ENCODE results near the gene EIF2S2. TPM values are rescaled to one million over a fixed set of nuclear protein-coding genes. Genes with fewer than 3 reads are reported as not detected.

EIF2S2 gene
- polyA plus RNA-seq, 2 of the 4 experiments (the other 2 are of a cell fraction): 149 to 227 TPM

- Histone ChIP-seq H3K27ac (no peak overlapping the region), H3K4me1 (no peaks in the 10 kb centered on the region), H3K4me2 (no peak overlapping the region), H3K4me3 (no peak overlapping the region), H3K9me3 (no peaks in the 10 kb centered on the region)
- DNase-seq (ENCODE audit: low read depth in 1 of 2, low spot score in 1 of 2) (no peak), ATAC-seq (no peak), FAIRE-seq (no peak)
- CTCF ChIA-PET: interaction anchor here (1.0 to 4.4 kb wide), 5 partner anchors 8 to 1341 kb away, joined by 3 to 22 read pairs (median 3); no protein-coding TSS in a partner anchor
- 52% methylated on average over 4 of the region's 4 CpGs for WGBS (ENCODE audit: missing lambda C conversion rate)
- POLR2A ChIA-PET: no interaction called here
- TF ChIP-seq KDM5A (IDR thresholded peaks at IDR 0.05) (no peak), HOXA7 (CRISPR knock-in tag; IDR thresholded peaks at IDR 0.05) (no peak)
Measured at GRCh38 chr20:34131491-34131890, 19.4 kb upstream of the EIF2S2 start.

GRCh38 chr20:34129518-34130162, 17.6 kb upstream of the EIF2S2 start:
- peak overlapping the region; percentile 77 for H3K4me2 ChIP-seq
- under 1% methylated on average over 10 of the region's 10 CpGs for WGBS (ENCODE audit: missing lambda C conversion rate)
- ChIA-PET POLR2A (interaction anchor here (1.3 kb wide), 1 partner anchor 17 kb away, joined by 4 read pairs; the partner anchor contains the start of gene EIF2S2), CTCF (interaction anchor here (0.6 to 4.4 kb wide), 30 partner anchors 9 to 924 kb away, joined by 3 to 35 read pairs (median 4); no protein-coding TSS in a partner anchor)
- DNase-seq (ENCODE audit: low read depth in 1 of 2, low spot score in 1 of 2): peak; percentile 60 to 77
- peak overlapping the region; percentile 14; the same call in 2 of the 3 replicates for H3K4me3 ChIP-seq
- H3K27ac ChIP-seq: no peak overlapping the region
- no peak for FAIRE-seq
- H3K4me1 ChIP-seq: peaks cover 3% of the 10 kb centered on the region; the same call in 2 of the 3 replicates
- no peaks in the 10 kb centered on the region for H3K9me3 ChIP-seq
- peak; percentile 98 for ATAC-seq
- TF ChIP-seq ATOH8 (CRISPR knock-in tag; IDR thresholded peaks at IDR 0.05; ENCODE audit: low read depth) (no peak), RAD21 (conservative IDR thresholded peaks at IDR 0.05 in 1 of 2, IDR thresholded peaks at IDR 0.05 in 1 of 2) (peak; percentile 92 to 93), MAFK (IDR thresholded peaks at IDR 0.05; ENCODE audit: partially characterized antibody) (no peak), SMC3 (IDR thresholded peaks at IDR 0.05) (peak; percentile 61), ZNF302 (CRISPR knock-in tag; IDR thresholded peaks at IDR 0.05) (no peak), CTCF (IDR thresholded peaks at IDR 0.05) (peak; percentile 92), ESRRA (IDR thresholded peaks at IDR 0.05; ENCODE audit: borderline replicate concordance, low read length) (no peak), JUN (IDR thresholded peaks at IDR 0.05) (no peak)

GRCh38 chr20:34127792-34128191, 15.7 kb upstream of the EIF2S2 start:
- Histone ChIP-seq H3K4me2 (no peak overlapping the region), H3K27ac (no peak overlapping the region), H3K4me1 (peaks cover 5% of the 10 kb centered on the region; the same call in 2 of the 3 replicates), H3K4me3 (no peak overlapping the region), H3K9me3 (no peaks in the 10 kb centered on the region)
- FAIRE-seq: no peak
- ATAC-seq: no peak
- WGBS (ENCODE audit: missing lambda C conversion rate): 81% methylated on average over 10 of the region's 10 CpGs
- DNase-seq (ENCODE audit: low read depth in 1 of 2, low spot score in 1 of 2): no peak
- ChIA-PET POLR2A (no interaction called here), CTCF (interaction anchor here (0.7 to 4.4 kb wide), 3 partner anchors 39 to 266 kb away, joined by 3 to 22 read pairs (median 3); no protein-coding TSS in a partner anchor)
- TF ChIP-seq PHF8 (IDR thresholded peaks at IDR 0.05; ENCODE audit: borderline replicate concordance, low read depth): no peak
- TF ChIP-seq ZSCAN20 (CRISPR knock-in tag; IDR thresholded peaks at IDR 0.05): no peak
- no peak for TF ChIP-seq HDAC2 (IDR thresholded peaks at IDR 0.05)
- TF ChIP-seq ZFP36 (IDR thresholded peaks at IDR 0.05; ENCODE audit: borderline replicate concordance, partially characterized antibody): no peak
- TF ChIP-seq CTCF (IDR thresholded peaks at IDR 0.05): no peak
- TF ChIP-seq RNF2 (IDR thresholded peaks at IDR 0.05; ENCODE audit: borderline replicate concordance, low read depth): no peak
- no peak for TF ChIP-seq TP53 (CRISPR knock-in tag; IDR thresholded peaks at IDR 0.05)
- TF ChIP-seq CEBPB (IDR thresholded peaks at IDR 0.05): no peak
- no peak for TF ChIP-seq RAD21 (conservative IDR thresholded peaks at IDR 0.05 in 1 of 2, IDR thresholded peaks at IDR 0.05 in 1 of 2)
- TF ChIP-seq FOXS1 (CRISPR knock-in tag; IDR thresholded peaks at IDR 0.05): no peak
- no peak for TF ChIP-seq PBX3 (IDR thresholded peaks at IDR 0.05)
- no peak for TF ChIP-seq RFX5 (IDR thresholded peaks at IDR 0.05)
- no peak for TF ChIP-seq FOSL2 (IDR thresholded peaks at IDR 0.05)
- TF ChIP-seq FOSL2 (CRISPR knock-in tag; IDR thresholded peaks at IDR 0.05): no peak
- no peak for TF ChIP-seq MAFK (IDR thresholded peaks at IDR 0.05; ENCODE audit: partially characterized antibody)
- no peak for TF ChIP-seq TFCP2L1 (CRISPR knock-in tag; IDR thresholded peaks at IDR 0.05)
- TF ChIP-seq EP300 (IDR thresholded peaks at IDR 0.05): no peak

Measured in A549 (cell line).